Sigmoid colon (tissue), 4 donors: ENCODE measurements around the gene SDHAF4.

Source experiments
- CTCF ChIP-seq, 4 experiments: fragments of 450-650 bp in 3 of 4; fragments of 200-600 bp in 1 of 4; IDR thresholded peaks; one replicate each; pipeline ENCODE4 v1.5.1; 2016 to 2019; ENCODE audit warnings: antibody characterized with exemption in 4 of 4, mild to moderate bottlenecking in 3 of 4, moderate library complexity in 2 of 4
- POLR2AphosphoS5 ChIP-seq, 4 donors: sonication (generic); formaldehyde crosslinking; IDR thresholded peaks; one replicate each; pipeline ENCODE4 v1.6.1; 2017; ENCODE audit warnings: antibody characterized with exemption in 4 of 4

GRCh38 chr6:70629929-70630328, 63.2 kb downstream of the SDHAF4 start:
- no peak for TF ChIP-seq CTCF (IDR thresholded peaks at IDR 0.05)
- no peak for TF ChIP-seq POLR2AphosphoS5 (IDR thresholded peaks at IDR 0.05)
